H1 (cell line): ENCODE results near the gene NEB. TPM values are rescaled to one million over a fixed set of nuclear protein-coding genes. Genes with fewer than 3 reads are reported as not detected.

Experiments
- CTCF ChIA-PET: fragments of 300-600 bp; sonication (Branson Sonifier 250); formaldehyde crosslinking; loops from one replicate; lab custom pipeline; 2021; ENCODE audit not compliant: partially characterized antibody; lab: Charles Lee
- POLR2A ChIA-PET: fragments of 300-600 bp; sonication (Branson Sonifier 250); formaldehyde crosslinking; loops from one replicate; lab custom pipeline; 2021; ENCODE audit warnings: inconsistent platforms; ENCODE audit not compliant: partially characterized antibody; lab: Charles Lee
- DNase-seq, 2 experiments: peaks; one replicate each; pipeline versions ENCODE4 v3.0.0 to v3.0.0-alpha.2; 2010 to 2022; ENCODE audit warnings: low spot score in 2 of 2, low read depth in 1 of 2, mixed read lengths in 1 of 2
- FAIRE-seq: peaks from 2 replicates; lab custom pipeline; 2011; peaks lifted over from hg19 to GRCh38; lab: Jason Lieb, UNC
- H2AFZ ChIP-seq: 2 replicates; pipeline ENCODE4 v1.8.1; 2012; ENCODE audit warnings: low read length, inconsistent platforms
- H2AK5ac ChIP-seq: 2 replicates; pipeline ENCODE4 v1.6.1; 2013; ENCODE audit warnings: low read depth, low read length
- H2BK120ac ChIP-seq: replicated peaks from 2 replicates; pipeline ENCODE3; 2013; ENCODE audit warnings: low read depth, low read length, inconsistent platforms
- H2BK12ac ChIP-seq: 2 replicates; pipeline ENCODE4 v1.6.1; 2013; ENCODE audit warnings: low read depth, low read length
- H2BK15ac ChIP-seq: 2 replicates; pipeline ENCODE4 v1.6.1; 2013; ENCODE audit warnings: low read length
- H2BK20ac ChIP-seq: 2 replicates; pipeline ENCODE4 v1.6.1; 2013; ENCODE audit warnings: low read length
- H2BK5ac ChIP-seq: 2 replicates; pipeline ENCODE4 v1.6.1; 2013; ENCODE audit warnings: low read depth, low read length
- H3K14ac ChIP-seq: 2 replicates; pipeline ENCODE4 v1.6.1; 2013; ENCODE audit warnings: inconsistent platforms; ENCODE audit not compliant: insufficient read length
- H3K18ac ChIP-seq: 2 replicates; pipeline ENCODE4 v1.6.1; 2013; ENCODE audit warnings: low read length; ENCODE audit errors: extremely low read depth
- H3K23ac ChIP-seq: 2 replicates; pipeline ENCODE4 v1.6.1; 2013; ENCODE audit warnings: inconsistent platforms; ENCODE audit not compliant: insufficient read length
- H3K23me2 ChIP-seq: 2 replicates; pipeline ENCODE4 v1.6.1; 2013; ENCODE audit warnings: low read depth, low read length
- H3K27ac ChIP-seq: 2 replicates; pipeline ENCODE4 v1.6.1; 2011; ENCODE audit warnings: low read depth, low read length, inconsistent platforms
- H3K27me3 ChIP-seq, 4 experiments: replicated peaks in 1 of 4; 1 replicate in 1 of 4; 2 replicates in 3 of 4; pipeline versions ENCODE4 v1.6.1 to v1.8.1; 2011 to 2013; ENCODE audit warnings: low read length in 3 of 4, mild to moderate bottlenecking in 3 of 4, inconsistent platforms in 2 of 4, mixed read lengths in 2 of 4, moderate library complexity in 1 of 4; ENCODE audit not compliant: control insufficient read depth in 3 of 4, insufficient read depth in 3 of 4; ENCODE audit errors: extremely low read depth in 1 of 4
- H3K36me3 ChIP-seq, 4 experiments: 2 replicates each; pipeline versions ENCODE4 v1.6.1 to v1.8.1; 2011 to 2013; ENCODE audit warnings: mild to moderate bottlenecking in 4 of 4, low read length in 3 of 4, moderate library complexity in 2 of 4, control low read depth in 1 of 4, inconsistent platforms in 1 of 4; ENCODE audit not compliant: insufficient read depth in 4 of 4, control insufficient read depth in 2 of 4
- H3K4ac ChIP-seq: replicated peaks from 2 replicates; pipeline ENCODE3; 2013; ENCODE audit warnings: low read length, low read depth, mixed read lengths, inconsistent platforms; ENCODE audit not compliant: insufficient read length
- H3K4me1 ChIP-seq, 4 experiments: replicated peaks in 1 of 4; 1 replicate in 1 of 4; 2 replicates in 3 of 4; pipeline versions ENCODE4 v1.6.1 to v1.8.1; 2011 to 2013; ENCODE audit warnings: low read length in 3 of 4, inconsistent platforms in 2 of 4, mixed read lengths in 1 of 4; ENCODE audit not compliant: insufficient read depth in 4 of 4, control insufficient read depth in 3 of 4
- H3K4me2 ChIP-seq, 2 experiments: 2 replicates each; pipeline versions ENCODE4 v1.6.1 to v1.8.1; 2011 to 2013; ENCODE audit warnings: low read depth in 2 of 2, low read length in 2 of 2, control low read depth in 1 of 2, inconsistent platforms in 1 of 2, mild to moderate bottlenecking in 1 of 2; ENCODE audit not compliant: insufficient read depth in 1 of 2
- H3K4me3 ChIP-seq, 4 experiments: fragments of 200-600, 300-600 bp in 1 of 4; sonication (generic), shearing (Covaris generic), sonication (Bioruptor Twin) in 1 of 4; 2 replicates each; pipeline versions ENCODE4 v1.5.1 to v1.8.1; 2011 to 2016; ENCODE audit warnings: low read length in 4 of 4, low read depth in 3 of 4, control low read depth in 2 of 4, inconsistent platforms in 2 of 4, mild to moderate bottlenecking in 2 of 4, mixed read lengths in 1 of 4, moderate library complexity in 1 of 4; ENCODE audit not compliant: insufficient read depth in 2 of 4; ENCODE audit errors: extremely low read depth in 1 of 4
- H3K56ac ChIP-seq: replicated peaks from 2 replicates; pipeline ENCODE3; 2013; ENCODE audit warnings: low read depth, mild to moderate bottlenecking, mixed read lengths, low read length, inconsistent platforms; ENCODE audit not compliant: insufficient read length
- H3K79me1 ChIP-seq: 2 replicates; pipeline ENCODE4 v1.6.1; 2013; ENCODE audit warnings: low read depth, low read length, control low read depth
- H3K79me2 ChIP-seq, 2 experiments: 2 replicates each; pipeline versions ENCODE4 v1.6.1 to v1.8.1; 2012 to 2013; ENCODE audit warnings: low read length in 2 of 2, mild to moderate bottlenecking in 2 of 2, inconsistent platforms in 1 of 2; ENCODE audit not compliant: insufficient read depth in 2 of 2, control insufficient read depth in 1 of 2
- H3K9ac ChIP-seq, 4 experiments: replicated peaks in 1 of 4; 1 replicate in 1 of 4; 2 replicates in 3 of 4; pipeline versions ENCODE4 v1.6.1 to v1.8.1; 2011 to 2013; ENCODE audit warnings: low read depth in 3 of 4, low read length in 3 of 4, control low read depth in 2 of 4, mild to moderate bottlenecking in 2 of 4, moderate library complexity in 2 of 4, inconsistent platforms in 1 of 4; ENCODE audit errors: extremely low read depth in 1 of 4
- H3K9me3 ChIP-seq, 2 experiments: 2 replicates each; pipeline versions ENCODE4 v1.6.1 to v1.8.1; 2012 to 2013; ENCODE audit warnings: mild to moderate bottlenecking in 2 of 2, moderate library complexity in 2 of 2, control low read depth in 1 of 2, inconsistent platforms in 1 of 2, low read depth in 1 of 2, low read length in 1 of 2, mixed read lengths in 1 of 2; ENCODE audit not compliant: insufficient read depth in 2 of 2
- H4K20me1 ChIP-seq, 2 experiments: replicated peaks in 1 of 2; 2 replicates each; pipeline versions ENCODE3 to v1.8.1; 2011 to 2013; ENCODE audit warnings: inconsistent platforms in 2 of 2, low read length in 2 of 2, mild to moderate bottlenecking in 1 of 2; ENCODE audit not compliant: insufficient read depth in 2 of 2, control insufficient read depth in 1 of 2
- H4K5ac ChIP-seq: 2 replicates; pipeline ENCODE4 v1.6.1; 2013; ENCODE audit warnings: low read length, low read depth, mixed read lengths, inconsistent platforms; ENCODE audit not compliant: insufficient read length
- H4K8ac ChIP-seq: 2 replicates; pipeline ENCODE4 v1.8.0; 2013; ENCODE audit warnings: mild to moderate bottlenecking, moderate library complexity, low read length, inconsistent platforms; ENCODE audit not compliant: insufficient read depth; ENCODE audit errors: extremely low read depth
- H4K91ac ChIP-seq: replicated peaks from 2 replicates; pipeline ENCODE3; 2013; ENCODE audit warnings: low read length, mixed read lengths, inconsistent platforms; ENCODE audit not compliant: insufficient read length
- ATF2 ChIP-seq: IDR thresholded peaks from 2 replicates; pipeline ENCODE4 v1.6.1; 2012; ENCODE audit warnings: low read length, inconsistent platforms
- GTF2F1 ChIP-seq: IDR thresholded peaks from 2 replicates; pipeline ENCODE4 v1.6.1; 2012; ENCODE audit warnings: low read depth, low read length, improper control_type of control experiment, borderline replicate concordance
- HDAC2 ChIP-seq, 2 experiments: fragments of 300-600 bp in 1 of 2; sonication (generic) in 1 of 2; IDR thresholded peaks; 2 replicates each; pipeline ENCODE4 v1.6.1; 2011 to 2012; ENCODE audit warnings: low read depth in 2 of 2, low read length in 2 of 2, mild to moderate bottlenecking in 2 of 2, moderate library complexity in 2 of 2, borderline replicate concordance in 1 of 2, inconsistent platforms in 1 of 2
- JUND ChIP-seq: IDR thresholded peaks from 2 replicates; pipeline ENCODE4 v1.6.1; 2011; ENCODE audit warnings: mild to moderate bottlenecking, improper control_type of control experiment, low read length
- KDM4A ChIP-seq: IDR thresholded peaks from one replicate; pipeline ENCODE4 v1.7.1; 2012; ENCODE audit warnings: low read depth, mild to moderate bottlenecking, moderate library complexity, low read length, inconsistent platforms; ENCODE audit not compliant: severe bottlenecking
- NRF1 ChIP-seq: IDR thresholded peaks from 2 replicates; pipeline ENCODE4 v1.6.1; 2011; ENCODE audit warnings: mild to moderate bottlenecking, low read depth, low read length, improper control_type of control experiment
- TCF12 ChIP-seq: IDR thresholded peaks from 2 replicates; pipeline ENCODE4 v1.6.1; 2011; ENCODE audit warnings: low read depth, mild to moderate bottlenecking, low read length
- USF2 ChIP-seq: IDR thresholded peaks from 2 replicates; pipeline ENCODE4 v1.6.1; 2011; ENCODE audit warnings: low read length, improper control_type of control experiment
- WGBS, 2 experiments: shearing (Covaris generic) in 1 of 2; methylation state at CpG; one replicate each; pipeline versions ENCODE4 v1.1.6 to v1.1.7; 2013 to 2015; ENCODE audit warnings: low lambda C conversion rate in 2 of 2, mixed read lengths in 2 of 2, inconsistent platforms in 1 of 2, low coverage in 1 of 2, missing lambda C conversion rate in 1 of 2; ENCODE audit not compliant: insufficient replicate concordance in 2 of 2, insufficient coverage in 1 of 2, insufficient read length in 1 of 2; ENCODE audit errors: extremely low coverage in 1 of 2, missing lambda C conversion rate in 1 of 2; 5-methylcytosine and 5-hydroxymethylcytosine counted together
- polyA plus RNA-seq, 7 experiments: library from polyadenylated mRNA; depleted of rRNA in 3 of 7; stranded (reverse) in 5 of 7; unstranded in 2 of 7; fragments of >200 nt in 5 of 7; fragments of 200-250 nt in 2 of 7; gene quantifications; 1 replicate in 5 of 7; 2 replicates in 1 of 7; 4 replicates in 1 of 7; pipeline versions ENCODE4 v1.2.1 to v1.2.3, GENCODE V29; 2011 to 2013; ENCODE audit warnings: missing spikeins in 2 of 7, mixed read lengths in 2 of 7
- total RNA-seq: library from RNA; stranded (reverse); fragmentation: NEBNext Ultra II Directional; extraction: Animal tissue kit (Norgen Biotek cat#: 25700); gene quantifications from 2 replicates; pipeline ENCODE4 v1.2.1, GENCODE V29; 2021

The NEB gene
- total and polyA plus RNA-seq, 2 of the 8 experiments (the other 6 are each of a cell fraction or from before 2014, with no cell fraction given) = 1.4 to 2.5 TPM

GRCh38 chr2:151498178-151498577, 236.1 kb downstream of the NEB start:
- H4K20me1 ChIP-seq = no peaks in the 10 kb centered on the region
- H3K14ac ChIP-seq = no peak overlapping the region
- no peak overlapping the region for H3K4ac ChIP-seq
- no peaks in the 10 kb centered on the region for H3K79me2 ChIP-seq
- H3K18ac ChIP-seq = no peak overlapping the region
- H4K91ac ChIP-seq = no peak overlapping the region
- FAIRE-seq (peak; percentile 60), DNase-seq (no peak)
- H2AK5ac ChIP-seq = no peak overlapping the region
- no peak overlapping the region for H3K4me2 ChIP-seq
- H2BK20ac ChIP-seq = no peak overlapping the region
- H3K27me3 ChIP-seq = no peaks in the 10 kb centered on the region
- H3K9me3 ChIP-seq = no peaks in the 10 kb centered on the region
- peak overlapping the region; percentile 71 for H4K5ac ChIP-seq
- ChIA-PET POLR2A (no interaction called here), CTCF (interaction anchor here (0.5 kb wide), 1 partner anchor 324 kb away, joined by 3 read pairs; no protein-coding TSS in a partner anchor)
- no peak overlapping the region for H3K4me3 ChIP-seq
- TF ChIP-seq NRF1 (no peak), KDM4A (no peak), HDAC2 (IDR thresholded peaks at IDR 0.05; ENCODE audit: borderline replicate concordance in 1 of 2, low read depth in 2 of 2, low read length in 2 of 2) (0 out of 4 replicates have a peak, but pooled peaks of 1 of the 2 experiments have one; percentile 30), ATF2 (no peak), JUND (no peak), GTF2F1 (no peak), USF2 (no peak), TCF12 (no peak)
- H4K8ac ChIP-seq = no peak overlapping the region
- no peak overlapping the region for H3K56ac ChIP-seq
- no peak overlapping the region for H2BK15ac ChIP-seq
- no peak overlapping the region for H2BK5ac ChIP-seq
- peaks cover 2 to 4% (median 3%) of the 10 kb centered on the region in 4 experiments; a peak in 6 of 7 replicates for H3K4me1 ChIP-seq
- 39% methylated on average over 1 of the region's 1 CpG; no CpG with 5 or more reads in 1 of the 2 experiments for WGBS, 2 experiments
- H2BK120ac ChIP-seq = no peak overlapping the region
- no peak overlapping the region for H2BK12ac ChIP-seq
- H3K23ac ChIP-seq = no peak overlapping the region
- H3K23me2 ChIP-seq = no peaks in the 10 kb centered on the region; the same call in 1 of the 2 replicates
- no peaks in the 10 kb centered on the region for H3K36me3 ChIP-seq
- no peak overlapping the region for H3K9ac ChIP-seq
- no peak overlapping the region for H2AFZ ChIP-seq
- no peaks in the 10 kb centered on the region for H3K79me1 ChIP-seq
- H3K27ac ChIP-seq = no peak overlapping the region; the same call in 1 of the 2 replicates
